Esophagus squamous epithelium (tissue), 5 donors: ENCODE measurements around the gene CDKL2. TPM values are rescaled to one million over a fixed set of nuclear protein-coding genes. Genes with fewer than 3 reads are reported as not detected.
"Not testable (repeated sequence)": the region's sequence is repeated elsewhere in the genome, so short reads cannot be mapped to it uniquely, and the experiment has no call there.

Source experiments
- DNase-seq: peaks from one replicate; lab custom pipeline; 2025; lab: John Stamatoyannopoulos, UW
- H3K27ac ChIP-seq, 4 donors: fragments of 200-600 bp; sonication (generic); one replicate each; pipeline ENCODE4 v1.5.1; 2016 to 2019; ENCODE audit warnings: mild to moderate bottlenecking in 1 of 4
- H3K27me3 ChIP-seq, 4 donors: fragments of 200-600 bp; sonication (generic); 1 replicate in 3 of 4; 2 replicates in 1 of 4; pipeline versions ENCODE4 v1.5.1 to v1.6.0; 2017 to 2021; ENCODE audit warnings: antibody characterized with exemption in 1 of 4
- H3K36me3 ChIP-seq, 3 donors: fragments of 200-600 bp; sonication (generic); one replicate each; pipeline ENCODE4 v1.5.1; 2016 to 2019
- H3K4me1 ChIP-seq, 3 donors: fragments of 200-600 bp; sonication (generic); one replicate each; pipeline ENCODE4 v1.5.1; 2017 to 2019
- H3K4me3 ChIP-seq, 4 donors: fragments of 200-600 bp; sonication (generic); 1 replicate in 3 of 4; 2 replicates in 1 of 4; pipeline ENCODE4 v1.5.1; 2016 to 2019; ENCODE audit warnings: mild to moderate bottlenecking in 2 of 4, moderate library complexity in 1 of 4
- H3K9me3 ChIP-seq, 3 donors: fragments of 200-600 bp; sonication (generic); one replicate each; pipeline ENCODE4 v1.5.1; 2016 to 2019
- POLR2A ChIP-seq, 4 donors: fragments of 450-650 bp; IDR thresholded peaks; one replicate each; pipeline ENCODE4 v1.6.1; 2017; ENCODE audit warnings: antibody characterized with exemption in 4 of 4, mild to moderate bottlenecking in 4 of 4, moderate library complexity in 3 of 4
- whole genome bisulfite sequencing, 2 donors: methylation state at CpG; one replicate each; pipeline ENCODE4 v1.1.5; 2018; 5-methylcytosine and 5-hydroxymethylcytosine counted together
- intact Hi-C: fragments of 100-400 bp; cut with DNase I; formaldehyde crosslinking; loops from one replicate; pipeline ENCODE4 v1.15.0; 2022
- total RNA-seq, 4 donors: library from RNA; depleted of rRNA; stranded (reverse); fragments of >200 nt; gene quantifications; one replicate each; pipeline ENCODE4 v1.1.0, GENCODE V29; 2016
- TF ChIP-seq, protein P1 (sequence below), 6 experiments: fragments of 450-650 bp in 4 of 6; fragments of 200-600 bp in 2 of 6; sonication (generic) in 2 of 6; IDR thresholded peaks; one replicate each; pipeline ENCODE4 v1.5.1; 2016 to 2019; ENCODE audit warnings: antibody characterized with exemption in 6 of 6, mild to moderate bottlenecking in 4 of 6, moderate library complexity in 4 of 6
- donor health status: DM: yes; HTN: yes; CAD: no.

Gene CDKL2
- total RNA-seq, 4 donors from 2014 or later, result 0.13 to 1.3 (median 0.71) TPM

GRCh38 chr4:75666299-75666698 is 36.0 kb upstream of the CDKL2 start:
- intact Hi-C loops, result no loop called here
- no peak overlapping the region for H3K4me3 ChIP-seq
- no peak for TF ChIP-seq POLR2A (IDR thresholded peaks at IDR 0.05)
- TF ChIP-seq, protein P1, sequence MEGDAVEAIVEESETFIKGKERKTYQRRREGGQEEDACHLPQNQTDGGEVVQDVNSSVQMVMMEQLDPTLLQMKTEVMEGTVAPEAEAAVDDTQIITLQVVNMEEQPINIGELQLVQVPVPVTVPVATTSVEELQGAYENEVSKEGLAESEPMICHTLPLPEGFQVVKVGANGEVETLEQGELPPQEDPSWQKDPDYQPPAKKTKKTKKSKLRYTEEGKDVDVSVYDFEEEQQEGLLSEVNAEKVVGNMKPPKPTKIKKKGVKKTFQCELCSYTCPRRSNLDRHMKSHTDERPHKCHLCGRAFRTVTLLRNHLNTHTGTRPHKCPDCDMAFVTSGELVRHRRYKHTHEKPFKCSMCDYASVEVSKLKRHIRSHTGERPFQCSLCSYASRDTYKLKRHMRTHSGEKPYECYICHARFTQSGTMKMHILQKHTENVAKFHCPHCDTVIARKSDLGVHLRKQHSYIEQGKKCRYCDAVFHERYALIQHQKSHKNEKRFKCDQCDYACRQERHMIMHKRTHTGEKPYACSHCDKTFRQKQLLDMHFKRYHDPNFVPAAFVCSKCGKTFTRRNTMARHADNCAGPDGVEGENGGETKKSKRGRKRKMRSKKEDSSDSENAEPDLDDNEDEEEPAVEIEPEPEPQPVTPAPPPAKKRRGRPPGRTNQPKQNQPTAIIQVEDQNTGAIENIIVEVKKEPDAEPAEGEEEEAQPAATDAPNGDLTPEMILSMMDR (IDR thresholded peaks at IDR 0.05), result no peak
- H3K27me3 ChIP-seq, result no peaks in the 10 kb centered on the region
- DNase-seq, result no peak
- H3K9me3 ChIP-seq, result no peaks in the 10 kb centered on the region
- WGBS, 2 donors, result 54 to 70% methylated on average over 4 of the region's 4 CpGs
- H3K27ac ChIP-seq, result no peak overlapping the region
- peaks cover 0 to 16% (median 0%) of the 10 kb centered on the region in 3 donors for H3K36me3 ChIP-seq
- H3K4me1 ChIP-seq, result peaks cover 7 to 62% (median 20%) of the 10 kb centered on the region in 3 donors

GRCh38 chr4:75664604-75665003 is 34.3 kb upstream of the CDKL2 start:
- intact Hi-C loops, H3K27me3 ChIP-seq, H3K27ac ChIP-seq, DNase-seq, H3K4me3 ChIP-seq, H3K9me3 ChIP-seq: not testable (repeated sequence)
- peaks cover under 1 to 47% (median 10%) of the 10 kb centered on the region in 3 donors for H3K4me1 ChIP-seq
- 92 to 100% methylated on average over 2 of the region's 3 CpGs for WGBS, 2 donors
- H3K36me3 ChIP-seq, result peaks cover 0 to 33% (median 0%) of the 10 kb centered on the region in 3 donors

- no peak for DNase-seq
- no peak for TF ChIP-seq POLR2A (IDR thresholded peaks at IDR 0.05)
- TF ChIP-seq, protein P1 (IDR thresholded peaks at IDR 0.05), result no peak
- H3K4me1 ChIP-seq, result peaks cover 0 to 39% (median 4%) of the 10 kb centered on the region in 3 donors
- no peak overlapping the region for H3K27ac ChIP-seq
- no peak overlapping the region for H3K4me3 ChIP-seq
- H3K36me3 ChIP-seq, result peaks cover 0 to 48% (median 3%) of the 10 kb centered on the region in 3 donors
- intact Hi-C loops, result no loop called here
- H3K9me3 ChIP-seq, result no peaks in the 10 kb centered on the region
- WGBS, 2 donors, result 90 to 97% methylated on average over 2 of the region's 2 CpGs
- H3K27me3 ChIP-seq, result no peaks in the 10 kb centered on the region
These were observed 32.3 kb upstream of the CDKL2 start for GRCh38 chr4:75662626-75663025.

- no peak for TF ChIP-seq POLR2A (IDR thresholded peaks at IDR 0.05)
- TF ChIP-seq, protein P1 (IDR thresholded peaks at IDR 0.05), result no peak
- H3K4me3 ChIP-seq, result no peak overlapping the region
- H3K27ac ChIP-seq, result no peak overlapping the region
- intact Hi-C loops, result no loop called here
- WGBS, 2 donors, result 53 to 68% methylated on average over 2 of the region's 2 CpGs
- peaks cover 0 to 60% (median 3%) of the 10 kb centered on the region in 3 donors for H3K36me3 ChIP-seq
- no peaks in the 10 kb centered on the region for H3K9me3 ChIP-seq
- no peaks in the 10 kb centered on the region for H3K27me3 ChIP-seq
- DNase-seq, result no peak
- peaks cover 0 to 24% (median 4%) of the 10 kb centered on the region in 3 donors for H3K4me1 ChIP-seq
These were observed 30.2 kb upstream of the CDKL2 start for GRCh38 chr4:75660491-75660890.

DNA sequence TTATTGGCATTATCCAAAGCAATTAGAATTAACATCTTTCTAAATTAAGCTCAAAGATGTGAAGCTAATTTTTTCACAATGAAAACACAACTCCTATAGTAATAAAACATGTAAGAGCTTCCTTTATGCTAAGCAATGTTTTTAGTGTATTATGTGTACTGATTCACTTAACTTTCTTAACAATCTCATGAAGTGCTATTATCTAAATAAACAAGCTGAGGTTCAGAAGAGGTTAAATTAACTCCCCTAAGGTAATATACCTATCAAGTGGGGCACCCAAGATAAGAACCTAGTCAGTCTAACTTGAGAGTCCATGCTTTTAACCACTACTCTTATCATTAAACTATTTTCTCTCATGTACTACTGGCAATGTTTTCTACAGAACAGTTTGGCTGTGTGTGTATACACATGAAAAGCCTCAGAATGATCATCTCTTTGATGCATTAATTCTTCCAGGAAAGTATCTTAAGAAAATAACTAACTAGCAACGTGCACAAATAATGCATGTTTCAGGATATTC is 29.2 kb upstream of the CDKL2 start:
- WGBS, 2 donors, result 78 to 80% methylated on average over 1 of the region's 1 CpG
- no peak for TF ChIP-seq POLR2A (IDR thresholded peaks at IDR 0.05)
- TF ChIP-seq, protein P1 (IDR thresholded peaks at IDR 0.05), result no peak
- intact Hi-C loops, result no loop called here
- no peak for DNase-seq
- Histone ChIP-seq H3K36me3 (peaks cover 0 to 69% (median 3%) of the 10 kb centered on the region in 3 donors), H3K4me1 (peaks cover 0 to 24% (median 3%) of the 10 kb centered on the region in 3 donors), H3K27me3 (no peaks in the 10 kb centered on the region), H3K4me3 (no peak overlapping the region), H3K9me3 (no peaks in the 10 kb centered on the region), H3K27ac (no peak overlapping the region)
